PC-3 (cell line): Measurements from ENCODE around the gene UNCX. TPM values are rescaled to one million over a fixed set of nuclear protein-coding genes. Genes with fewer than 3 reads are reported as not detected.

Experiments used
- ATAC-seq: fragments of 200-7000 bp; cut with Tn5 transposase; 2 replicates; pipeline ENCODE4 v1.9.1; 2020; ENCODE audit warnings: mild to moderate bottlenecking, moderate library complexity
- BruUV-seq: library from RNA; stranded (reverse); fragments of 400-500 nt; replicated peaks from 2 replicates; lab custom pipeline; 2021; lab: Mats Ljungman, UMichigan
- CTCF ChIA-PET: fragments of 300-600 bp; sonication (Branson Sonifier 250); formaldehyde crosslinking; loops from one replicate; lab custom pipeline; 2022; ENCODE audit warnings: antibody characterized with exemption; lab: Charles Lee
- POLR2A ChIA-PET: fragments of 300-600 bp; sonication (Branson Sonifier 250); formaldehyde crosslinking; loops from one replicate; lab custom pipeline; 2022; ENCODE audit warnings: antibody characterized with exemption; ENCODE audit not compliant: unreplicated experiment; lab: Charles Lee
- DNase-seq: peaks from one replicate; pipeline ENCODE4 v3.0.0-alpha.2; 2015
- H2AFZ ChIP-seq: fragments of 300-600 bp; sonication (generic); 2 replicates; pipeline ENCODE4 v1.6.0; 2016; ENCODE audit warnings: antibody characterized with exemption, low read length
- H3F3A ChIP-seq: fragments of 300-600 bp; sonication (generic); one replicate; pipeline ENCODE4 v1.6.0; 2017; ENCODE audit warnings: antibody characterized with exemption, low read length, control low read depth, mild to moderate bottlenecking; ENCODE audit not compliant: unreplicated experiment
- H3K27ac ChIP-seq: fragments of 300-600 bp; sonication (generic); 2 replicates; pipeline ENCODE4 v1.5.1; 2016; ENCODE audit warnings: mild to moderate bottlenecking, low read length
- H3K27me3 ChIP-seq: fragments of 300-600 bp; sonication (generic); 2 replicates; pipeline ENCODE4 v1.6.1; 2016; ENCODE audit warnings: low read length, mixed read lengths
- H3K36me3 ChIP-seq: fragments of 300-600 bp; sonication (generic); 2 replicates; pipeline ENCODE4 v1.6.1; 2016; ENCODE audit warnings: low read depth, mixed run types, low read length, mixed read lengths
- H3K4me1 ChIP-seq: fragments of 300-600 bp; sonication (generic); 2 replicates; pipeline ENCODE4 v1.5.1; 2016; ENCODE audit warnings: low read length; ENCODE audit not compliant: insufficient read depth
- H3K4me2 ChIP-seq: fragments of 300-600 bp; sonication (generic); 2 replicates; pipeline ENCODE4 v1.6.0; 2016; ENCODE audit warnings: low read length
- H3K4me3 ChIP-seq: fragments of 300-600 bp; sonication (generic); 2 replicates; pipeline ENCODE4 v1.5.1; 2016; ENCODE audit warnings: mild to moderate bottlenecking, low read length, mixed read lengths
- H3K79me2 ChIP-seq: fragments of 300-600 bp; sonication (generic); 2 replicates; pipeline ENCODE4 v1.6.1; 2017; ENCODE audit warnings: low read length, mixed read lengths
- H3K9ac ChIP-seq: fragments of 300-600 bp; sonication (generic); 2 replicates; pipeline ENCODE4 v1.6.0; 2016; ENCODE audit warnings: mild to moderate bottlenecking, low read length
- H3K9me2 ChIP-seq: fragments of 300-600 bp; sonication (generic); replicated peaks from 2 replicates; pipeline ENCODE4 v1.6.1; 2016; ENCODE audit warnings: mixed run types, low read length, mixed read lengths
- H3K9me3 ChIP-seq: fragments of 300-600 bp; sonication (generic); 2 replicates; pipeline ENCODE4 v1.6.1; 2016; ENCODE audit warnings: low read length, mixed read lengths
- H4K20me1 ChIP-seq: fragments of 300-600 bp; sonication (generic); 2 replicates; pipeline ENCODE4 v1.6.1; 2016; ENCODE audit warnings: low read length, mixed read lengths
- CTCF ChIP-seq: fragments of 300-600 bp; sonication (generic); conservative IDR thresholded peaks from 2 replicates; pipeline ENCODE4 v1.5.1; 2017; ENCODE audit warnings: antibody characterized with exemption, low read depth, mild to moderate bottlenecking, low read length
- EZH2 ChIP-seq: fragments of 300-600 bp; sonication (generic); IDR thresholded peaks from one replicate; pipeline ENCODE4 v1.6.1; 2017; ENCODE audit warnings: antibody characterized with exemption, mild to moderate bottlenecking, low read length; ENCODE audit not compliant: unreplicated experiment
- EZH2phosphoT487 ChIP-seq: fragments of 300-600 bp; sonication (generic); IDR thresholded peaks from 2 replicates; pipeline ENCODE4 v1.6.1; 2018; ENCODE audit warnings: mild to moderate bottlenecking, antibody characterized with exemption, low read length, borderline replicate concordance
- intact Hi-C: fragments of 100-400 bp; cut with micrococcal nuclease; formaldehyde crosslinking; loops from 2 replicates; pipeline ENCODE4 v1.9.0; 2023
- total RNA-seq: library from RNA; depleted of rRNA; stranded (reverse); fragments of >200 nt; gene quantifications from 2 replicates; pipeline ENCODE4 v1.2.3, GENCODE V29; 2014

UNCX gene
- total RNA-seq, 1 experiment from 2014 or later: not detected

GRCh38 chr7:1226186-1226901 lies 6.3 kb upstream of the UNCX start:
- no peak overlapping the region for H3K9ac ChIP-seq
- no peak overlapping the region for H3K4me2 ChIP-seq
- H3K36me3 ChIP-seq: no peaks in the 10 kb centered on the region
- no TSS peak for BruUV-seq
- no peak for DNase-seq
- no peaks in the 10 kb centered on the region for H3K9me2 ChIP-seq
- POLR2A ChIA-PET: no interaction called here
- no peak overlapping the region for H2AFZ ChIP-seq
- no peaks in the 10 kb centered on the region for H4K20me1 ChIP-seq
- no peaks in the 10 kb centered on the region for H3F3A ChIP-seq
- no peaks in the 10 kb centered on the region for H3K79me2 ChIP-seq
- H3K27me3 ChIP-seq: peaks cover 67% of the 10 kb centered on the region
- CTCF ChIA-PET: interaction anchor here (0.6 kb wide), 1 partner anchor 34 kb away, joined by 10 read pairs; no protein-coding TSS in a partner anchor
- no peak overlapping the region for H3K4me3 ChIP-seq
- no peak for ATAC-seq
- no peaks in the 10 kb centered on the region for H3K9me3 ChIP-seq
- no peaks in the 10 kb centered on the region for H3K4me1 ChIP-seq
- TF ChIP-seq EZH2: no peak
- no peak for TF ChIP-seq EZH2phosphoT487
- TF ChIP-seq CTCF: no peak
- H3K27ac ChIP-seq: no peak overlapping the region
- intact Hi-C loops: loop anchor here (5.0 kb wide), 1 partner anchor 186 kb away; no protein-coding TSS in a partner anchor

DNA sequence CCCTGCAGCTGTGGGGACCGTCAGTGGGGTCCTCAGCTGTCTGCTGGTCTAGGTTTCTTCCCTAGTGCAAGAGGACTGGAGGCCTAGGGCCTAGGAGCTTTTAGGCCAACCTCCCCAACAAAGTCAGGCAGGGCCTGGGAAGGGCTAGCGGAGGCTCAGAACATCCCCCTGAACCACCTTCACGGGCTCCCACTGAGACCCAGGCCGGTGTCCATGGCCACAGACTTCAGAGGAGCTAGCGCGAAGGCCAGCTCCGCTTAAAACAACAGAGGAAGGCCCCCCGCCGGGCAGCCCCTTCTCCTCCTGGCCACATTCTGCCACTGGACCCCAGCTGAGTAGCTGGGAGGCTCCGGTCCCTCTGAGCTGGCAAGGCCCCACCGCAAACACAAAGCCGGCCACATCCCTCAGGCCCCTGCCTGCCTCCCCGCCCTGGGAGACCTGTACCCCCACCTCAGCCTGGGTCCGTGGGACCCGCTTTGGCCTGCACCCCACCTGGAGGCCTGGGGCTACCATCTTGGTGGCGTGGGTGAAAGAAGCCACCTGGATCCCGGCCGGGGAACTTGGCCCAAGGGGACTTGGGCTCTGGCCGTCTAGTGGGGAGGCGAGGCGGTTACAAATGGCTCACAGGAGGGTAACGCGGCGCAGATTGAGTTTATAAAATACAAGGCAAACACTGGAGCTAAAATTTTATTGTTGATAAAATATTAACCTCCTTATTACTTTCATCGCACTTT lies 5.4 kb upstream of the UNCX start:
- H3F3A ChIP-seq: no peaks in the 10 kb centered on the region
- H3K36me3 ChIP-seq: no peaks in the 10 kb centered on the region
- H3K9me3 ChIP-seq: no peaks in the 10 kb centered on the region
- no peak overlapping the region for H3K9ac ChIP-seq
- CTCF ChIA-PET: no interaction called here
- H3K27ac ChIP-seq: no peak overlapping the region
- ATAC-seq (no peak), DNase-seq (no peak)
- no peaks in the 10 kb centered on the region for H3K79me2 ChIP-seq
- TF ChIP-seq EZH2phosphoT487: no peak
- TF ChIP-seq EZH2: no peak
- TF ChIP-seq CTCF: no peak
- peaks cover 73% of the 10 kb centered on the region for H3K27me3 ChIP-seq
- H3K4me3 ChIP-seq: no peak overlapping the region
- BruUV-seq: no TSS peak
- H3K4me1 ChIP-seq: no peaks in the 10 kb centered on the region
- no peak overlapping the region for H3K4me2 ChIP-seq
- POLR2A ChIA-PET: no interaction called here
- H3K9me2 ChIP-seq: no peaks in the 10 kb centered on the region
- intact Hi-C loops: loop anchor here (5.0 kb wide), 1 partner anchor 185 kb away; no protein-coding TSS in a partner anchor
- H4K20me1 ChIP-seq: no peaks in the 10 kb centered on the region
- H2AFZ ChIP-seq: no peak overlapping the region
